GM15510 (cell line): ENCODE results near the gene FAM120B.

Experiments
- POLR2A ChIP-seq: IDR thresholded peaks from 3 replicates; pipeline ENCODE4 v1.6.1; 2011; ENCODE audit warnings: borderline replicate concordance; ENCODE audit not compliant: insufficient read length; ENCODE audit errors: extremely low read depth

Gene FAM120B

GRCh38 chr6:170306324-170307079 lies at the start of gene FAM120B:
Gene FAM120B, plus strand, starts transcription at chr6:170306758. Its CDS starts 10,633 bp downstream, at chr6:170317391.
- TF ChIP-seq POLR2A = peak; percentile 98

- no peak for TF ChIP-seq POLR2A
These were observed 49.2 kb upstream of the FAM120B start for GRCh38 chr6:170257376-170257775.

GRCh38 chr6:170258407-170258806 lies 48.2 kb upstream of the FAM120B start:
- TF ChIP-seq POLR2A = no peak

- no peak for TF ChIP-seq POLR2A
These were observed 47.3 kb upstream of the FAM120B start for GRCh38 chr6:170259278-170259677.

- TF ChIP-seq POLR2A = no peak
These were observed 45.9 kb upstream of the FAM120B start for GRCh38 chr6:170260686-170261085.

GRCh38 chr6:170261643-170262488 lies 44.7 kb upstream of the FAM120B start:
- no peak for TF ChIP-seq POLR2A

- TF ChIP-seq POLR2A = no peak
These were observed 44.0 kb upstream of the FAM120B start for GRCh38 chr6:170262489-170263088.

- no peak for TF ChIP-seq POLR2A
These were observed 43.1 kb upstream of the FAM120B start for GRCh38 chr6:170263410-170263809.

- no peak for TF ChIP-seq POLR2A
These were observed 42.5 kb upstream of the FAM120B start for GRCh38 chr6:170264086-170264485.

- no peak for TF ChIP-seq POLR2A
These were observed 40.9 kb upstream of the FAM120B start for GRCh38 chr6:170265655-170266054.

GRCh38 chr6:170266061-170266825 lies 40.3 kb upstream of the FAM120B start:
- TF ChIP-seq POLR2A = no peak

- TF ChIP-seq POLR2A = no peak
These were observed 38.9 kb upstream of the FAM120B start for GRCh38 chr6:170267688-170268087.

GRCh38 chr6:170268216-170269129 lies 38.1 kb upstream of the FAM120B start:
- no peak for TF ChIP-seq POLR2A

GRCh38 chr6:170269151-170269845 lies 37.3 kb upstream of the FAM120B start:
- TF ChIP-seq POLR2A = no peak
